Skeletal muscle satellite cell (primary cell): Measurements from ENCODE around the gene ARMC9.

Experiments
- H3K27me3 ChIP-seq: 2 replicates; pipeline ENCODE4 v1.7.0; 2013; ENCODE audit warnings: low read length; ENCODE audit not compliant: control insufficient read depth, insufficient read depth
- H3K36me3 ChIP-seq: 2 replicates; pipeline ENCODE4 v1.7.0; 2013; ENCODE audit warnings: mild to moderate bottlenecking, control low read depth, low read length; ENCODE audit not compliant: insufficient read depth
- H3K4me1 ChIP-seq: 2 replicates; pipeline ENCODE4 v1.7.0; 2013; ENCODE audit warnings: low read length; ENCODE audit not compliant: control insufficient read depth, insufficient read depth
- H3K4me2 ChIP-seq: 2 replicates; pipeline ENCODE4 v1.7.0; 2013; ENCODE audit warnings: mild to moderate bottlenecking, low read length
- H3K4me3 ChIP-seq: 2 replicates; pipeline ENCODE4 v1.7.0; 2013; ENCODE audit warnings: low read length
- H3K9ac ChIP-seq: 2 replicates; pipeline ENCODE4 v1.7.0; 2013; ENCODE audit warnings: mild to moderate bottlenecking, low read depth, low read length, moderate library complexity
- H3K9me3 ChIP-seq: replicated peaks from 2 replicates; pipeline ENCODE4 v1.7.0; 2013; ENCODE audit warnings: mild to moderate bottlenecking, control low read depth, low read length

Gene ARMC9

DNA sequence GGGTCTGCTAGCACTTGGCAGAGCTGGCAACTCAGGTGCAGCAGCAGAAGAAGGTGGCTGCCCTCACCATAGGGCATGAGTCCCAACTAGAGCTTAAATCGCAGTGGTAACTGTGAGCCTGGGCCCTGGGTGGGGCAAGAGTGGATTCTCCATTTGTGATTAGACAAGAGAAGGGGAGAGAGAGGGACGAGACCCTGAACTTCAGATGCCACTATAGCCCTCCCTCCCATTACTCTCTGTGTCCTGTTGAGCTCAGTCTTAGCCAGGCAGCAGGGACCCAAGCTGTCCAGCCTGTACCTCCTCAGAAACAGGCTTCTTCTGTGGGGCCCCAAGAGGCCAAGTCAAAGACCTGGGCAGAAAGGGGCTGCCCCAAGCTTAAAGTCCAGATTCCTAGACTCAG lies 127.4 kb downstream of the ARMC9 start:
- Histone ChIP-seq H3K4me1 (no peaks in the 10 kb centered on the region), H3K36me3 (peaks cover 7% of the 10 kb centered on the region), H3K27me3 (no peaks in the 10 kb centered on the region), H3K4me2 (no peak overlapping the region), H3K9me3 (no peaks in the 10 kb centered on the region), H3K4me3 (no peak overlapping the region), H3K9ac (no peak overlapping the region)

GRCh38 chr2:231326404-231326803 lies 128.0 kb downstream of the ARMC9 start:
- no peak overlapping the region for H3K9ac ChIP-seq
- H3K4me3 ChIP-seq = no peak overlapping the region
- no peaks in the 10 kb centered on the region for H3K9me3 ChIP-seq
- no peaks in the 10 kb centered on the region for H3K27me3 ChIP-seq
- peaks cover 10% of the 10 kb centered on the region for H3K36me3 ChIP-seq
- H3K4me1 ChIP-seq = no peaks in the 10 kb centered on the region
- no peak overlapping the region for H3K4me2 ChIP-seq

- H3K4me1 ChIP-seq = peaks cover 7% of the 10 kb centered on the region
- H3K9ac ChIP-seq = no peak overlapping the region
- no peaks in the 10 kb centered on the region for H3K9me3 ChIP-seq
- H3K4me2 ChIP-seq = no peak overlapping the region
- no peaks in the 10 kb centered on the region for H3K27me3 ChIP-seq
- H3K36me3 ChIP-seq = peaks cover 31% of the 10 kb centered on the region
- no peak overlapping the region for H3K4me3 ChIP-seq
These were observed 131.9 kb downstream of the ARMC9 start for GRCh38 chr2:231330311-231330710.

DNA sequence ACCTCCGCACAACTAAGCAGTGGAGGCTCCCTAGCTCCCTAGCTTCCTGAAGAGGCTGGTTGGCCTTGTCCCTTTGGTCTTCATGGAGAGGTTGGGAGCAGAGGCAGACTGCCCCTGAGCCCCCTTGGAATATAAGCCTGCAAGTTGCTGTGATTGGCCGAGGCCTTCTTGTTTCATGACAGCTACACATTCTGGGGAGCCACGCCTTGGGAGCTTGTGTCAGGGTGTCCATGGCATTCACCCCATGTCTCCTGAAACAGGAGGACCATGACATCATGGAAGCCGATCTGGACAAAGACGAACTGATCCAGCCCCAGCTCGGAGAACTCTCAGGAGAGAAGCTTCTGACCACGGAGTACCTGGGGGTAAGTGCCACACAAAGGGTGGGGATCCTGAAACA lies 133.1 kb downstream of the ARMC9 start:
- peaks cover 7% of the 10 kb centered on the region for H3K4me1 ChIP-seq
- no peak overlapping the region for H3K4me2 ChIP-seq
- no peaks in the 10 kb centered on the region for H3K9me3 ChIP-seq
- no peaks in the 10 kb centered on the region for H3K27me3 ChIP-seq
- H3K9ac ChIP-seq = no peak overlapping the region
- peaks cover 31% of the 10 kb centered on the region for H3K36me3 ChIP-seq
- no peak overlapping the region for H3K4me3 ChIP-seq

DNA sequence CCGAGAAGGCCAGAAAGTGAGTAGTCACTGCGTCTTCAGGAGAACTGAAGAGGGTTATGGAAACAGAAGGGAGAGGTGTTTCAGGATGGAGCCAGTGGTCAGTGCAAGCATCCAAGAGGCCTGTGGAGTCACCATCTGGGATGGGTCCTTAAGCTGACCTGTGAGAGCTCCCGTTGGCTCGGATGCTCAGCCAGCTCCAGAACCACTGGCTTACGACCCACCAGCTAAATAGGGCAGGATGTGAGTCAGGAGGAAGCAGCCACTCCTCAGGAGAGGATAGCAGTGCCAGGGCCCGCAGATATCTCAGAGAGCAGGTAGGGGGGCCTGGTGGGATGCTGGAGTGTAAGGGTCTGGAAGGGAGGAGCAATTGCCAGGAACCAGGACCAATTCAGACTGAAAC lies 134.0 kb downstream of the ARMC9 start:
- Histone ChIP-seq H3K36me3 (peaks cover 31% of the 10 kb centered on the region), H3K27me3 (no peaks in the 10 kb centered on the region), H3K4me3 (no peak overlapping the region), H3K4me1 (peaks cover 7% of the 10 kb centered on the region), H3K4me2 (no peak overlapping the region), H3K9ac (no peak overlapping the region), H3K9me3 (no peaks in the 10 kb centered on the region)

DNA sequence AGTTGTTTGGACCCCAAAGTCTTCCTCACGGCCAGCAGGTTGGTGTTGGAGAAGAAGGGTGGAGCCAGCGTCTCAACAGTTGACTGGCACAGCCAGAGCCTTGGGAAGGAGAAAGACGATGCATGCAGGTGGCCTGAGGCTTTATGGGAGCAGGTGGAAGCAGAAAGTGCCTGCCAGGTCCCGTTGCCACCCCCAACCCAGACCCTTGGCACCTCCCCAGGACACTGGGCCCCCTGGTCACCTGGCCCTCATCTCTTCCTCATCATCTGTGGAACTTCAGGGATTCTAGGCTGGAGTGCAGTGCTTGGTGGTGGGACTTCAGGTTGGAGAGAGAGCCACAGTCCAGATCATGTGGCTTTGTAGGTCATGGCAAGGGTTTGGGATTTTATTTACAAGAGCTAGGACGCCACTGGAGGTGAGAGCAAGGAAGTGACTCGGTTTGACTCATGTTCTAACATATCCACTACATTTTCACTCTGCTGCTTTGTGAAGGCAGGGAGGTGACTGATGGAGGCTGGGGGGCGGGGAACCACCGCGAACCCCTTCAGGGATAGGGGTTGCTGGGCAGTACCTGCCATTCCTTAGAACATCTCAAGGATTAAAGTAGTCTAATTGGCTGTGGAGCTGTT lies 134.6 kb downstream of the ARMC9 start:
- peaks cover 31% of the 10 kb centered on the region for H3K36me3 ChIP-seq
- peaks cover 7% of the 10 kb centered on the region for H3K4me1 ChIP-seq
- H3K27me3 ChIP-seq = no peaks in the 10 kb centered on the region

DNA sequence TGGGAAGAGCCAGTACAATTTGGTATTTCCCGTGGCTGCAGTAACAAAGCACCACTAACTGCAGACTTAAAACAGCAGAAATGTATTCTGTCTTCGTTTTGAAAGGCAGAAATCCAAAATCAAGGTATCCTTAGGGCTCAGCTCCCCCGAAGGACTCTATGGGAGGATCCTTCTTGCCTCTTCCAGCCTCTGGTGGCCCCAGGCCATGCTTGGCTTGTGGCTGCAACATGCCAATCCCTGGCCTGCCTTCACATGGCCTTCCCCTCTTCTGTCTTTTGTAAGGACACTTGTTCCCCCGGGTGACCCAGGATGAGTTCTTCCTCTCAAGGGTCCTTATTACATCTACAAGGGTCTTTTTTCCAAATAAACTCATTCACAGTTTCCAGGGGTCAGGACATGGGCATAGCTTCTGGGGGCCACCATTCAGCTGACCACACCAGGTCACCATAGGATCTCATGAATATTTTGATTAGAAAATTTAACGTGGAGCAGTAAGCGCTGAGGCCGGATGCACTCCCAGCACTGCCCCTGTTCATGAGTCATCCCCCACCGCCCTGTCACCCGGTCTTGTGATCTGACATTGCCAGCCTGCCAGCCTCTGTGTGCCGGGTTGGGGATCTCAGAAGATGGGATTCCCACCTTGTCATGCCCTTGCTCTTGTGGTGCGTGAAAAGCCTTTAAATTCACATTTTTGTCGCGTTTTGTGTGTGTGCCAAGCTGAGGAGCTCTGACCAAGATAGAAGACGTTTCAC lies 135.9 kb downstream of the ARMC9 start:
- no peak overlapping the region for H3K4me2 ChIP-seq
- H3K36me3 ChIP-seq = peaks cover 31% of the 10 kb centered on the region
- H3K4me1 ChIP-seq = peaks cover 7% of the 10 kb centered on the region
- no peaks in the 10 kb centered on the region for H3K9me3 ChIP-seq
- no peaks in the 10 kb centered on the region for H3K27me3 ChIP-seq
- H3K9ac ChIP-seq = no peak overlapping the region
- no peak overlapping the region for H3K4me3 ChIP-seq

More for the DNA sequence above, 134.6 kb downstream of the ARMC9 start:
- H3K4me2 ChIP-seq = no peak overlapping the region
- no peak overlapping the region for H3K9ac ChIP-seq
- H3K9me3 ChIP-seq = no peaks in the 10 kb centered on the region
- H3K4me3 ChIP-seq = no peak overlapping the region

GRCh38 chr2:231334981-231335380 lies 136.6 kb downstream of the ARMC9 start:
- no peaks in the 10 kb centered on the region for H3K27me3 ChIP-seq
- peaks cover 29% of the 10 kb centered on the region for H3K36me3 ChIP-seq
- no peak overlapping the region for H3K4me3 ChIP-seq
- H3K9me3 ChIP-seq = no peaks in the 10 kb centered on the region
- no peak overlapping the region for H3K4me2 ChIP-seq
- H3K4me1 ChIP-seq = peaks cover 7% of the 10 kb centered on the region
- no peak overlapping the region for H3K9ac ChIP-seq

GRCh38 chr2:231335591-231335990 lies 137.2 kb downstream of the ARMC9 start:
- Histone ChIP-seq H3K36me3 (peaks cover 25% of the 10 kb centered on the region), H3K4me1 (peaks cover 7% of the 10 kb centered on the region), H3K9ac (no peak overlapping the region), H3K27me3 (no peaks in the 10 kb centered on the region), H3K4me3 (no peak overlapping the region), H3K4me2 (no peak overlapping the region), H3K9me3 (no peaks in the 10 kb centered on the region)

GRCh38 chr2:231336236-231336635 lies 137.8 kb downstream of the ARMC9 start:
- H3K4me1 ChIP-seq = peaks cover 7% of the 10 kb centered on the region
- peaks cover 23% of the 10 kb centered on the region for H3K36me3 ChIP-seq
- no peak overlapping the region for H3K4me2 ChIP-seq
- H3K27me3 ChIP-seq = no peaks in the 10 kb centered on the region
- no peak overlapping the region for H3K4me3 ChIP-seq
- H3K9ac ChIP-seq = no peak overlapping the region
- H3K9me3 ChIP-seq = no peaks in the 10 kb centered on the region

- Histone ChIP-seq H3K9me3 (no peaks in the 10 kb centered on the region), H3K27me3 (no peaks in the 10 kb centered on the region), H3K9ac (no peak overlapping the region), H3K4me2 (no peak overlapping the region), H3K4me3 (no peak overlapping the region), H3K36me3 (peaks cover 18% of the 10 kb centered on the region), H3K4me1 (peaks cover 7% of the 10 kb centered on the region)
These were observed 138.3 kb downstream of the ARMC9 start for GRCh38 chr2:231336700-231337099.
